ENCODE data around the gene ASH1L.

GRCh38 chr1:155301342-155301841 is 261.2 kb downstream of the ASH1L start, which contains the start of gene PKLR:
- no peak for TF ChIP-seq CTCF (IDR thresholded peaks at IDR 0.05)
- TF ChIP-seq POLR2A (IDR thresholded peaks at IDR 0.05), result no peak

Measured in Peyer's patch (tissue), 4 donors.